C4-2B (cell line): ENCODE measurements around the gene ANOS1.

ENCODE experiments used
- CTCF ChIP-seq: fragments of 450-650 bp; conservative IDR thresholded peaks from 2 replicates; pipeline ENCODE4 v1.5.1; 2017; ENCODE audit warnings: mild to moderate bottlenecking
- ZFX ChIP-seq: fragments of 450-650 bp; IDR thresholded peaks from 2 replicates; pipeline ENCODE4 v1.6.1; 2017

- TF ChIP-seq CTCF (no peak), ZFX (no peak)
These were observed 155.1 kb downstream of the ANOS1 start for GRCh38 chrX:8576821-8577220.
